RWPE1 (cell line): ENCODE data around the gene SYNJ2BP.

Experiments
- CTCF ChIA-PET: fragments of 350-600 bp; sonication (Branson Sonifier 250); formaldehyde crosslinking; extraction: SDS; loops from one replicate; lab custom pipeline; 2021; lab: Yijun Ruan, JAX
- POLR2A ChIA-PET: fragments of 400-600 bp; formaldehyde crosslinking; extraction: SDS; loops from one replicate; lab custom pipeline; 2020; ENCODE audit warnings: antibody characterized with exemption; ENCODE audit not compliant: low non-redundant PET; lab: Yijun Ruan, JAX
- DNase-seq: peaks from one replicate; pipeline ENCODE4 v3.0.0; 2012; ENCODE audit warnings: low spot score
- H3K27ac ChIP-seq: fragments of 450-650 bp; 2 replicates; pipeline ENCODE4 v1.5.1; 2017
- TF ChIP-seq, protein P1 (sequence below): fragments of 450-650 bp; conservative IDR thresholded peaks from 2 replicates; pipeline ENCODE4 v1.5.1; 2017; ENCODE audit warnings: low read depth, mild to moderate bottlenecking

Gene SYNJ2BP, protein sequence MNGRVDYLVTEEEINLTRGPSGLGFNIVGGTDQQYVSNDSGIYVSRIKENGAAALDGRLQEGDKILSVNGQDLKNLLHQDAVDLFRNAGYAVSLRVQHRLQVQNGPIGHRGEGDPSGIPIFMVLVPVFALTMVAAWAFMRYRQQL

DNA sequence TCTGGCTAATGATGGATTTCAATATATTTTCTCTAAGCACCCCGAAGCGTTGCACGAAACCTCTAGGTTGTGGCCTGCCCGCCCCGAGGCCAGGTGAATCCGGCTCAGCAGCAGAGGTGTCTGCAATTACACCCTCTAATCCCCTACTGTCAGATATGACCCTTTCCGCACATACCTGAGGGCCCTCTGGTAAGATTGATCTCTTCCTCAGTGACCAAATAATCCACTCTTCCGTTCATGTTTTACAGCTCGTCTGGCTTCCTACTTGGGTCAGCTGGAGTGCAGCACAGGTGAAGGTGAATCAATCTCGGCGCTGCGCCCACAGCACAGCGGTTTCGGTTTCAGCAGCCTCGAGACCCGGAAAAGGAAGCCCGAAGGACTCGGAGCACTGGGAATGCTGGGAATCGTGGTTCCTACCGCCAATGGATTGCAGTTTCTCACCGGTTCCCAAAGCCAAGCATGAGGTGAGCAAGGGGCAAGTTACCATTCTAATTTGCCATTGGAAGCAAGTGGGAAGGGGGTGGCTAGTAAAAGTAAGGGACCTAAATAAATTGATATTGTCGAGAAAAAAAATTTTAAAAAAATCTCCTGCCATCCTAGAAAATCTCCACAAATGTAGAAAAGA lies at the start of gene SYNJ2BP:
Gene SYNJ2BP (minus strand): TSS at position 366 of the 625 bp plus-strand sequence. CDS start 127 bp downstream, at position 239.
- peak; percentile 92 for DNase-seq
- TF ChIP-seq, protein P1, sequence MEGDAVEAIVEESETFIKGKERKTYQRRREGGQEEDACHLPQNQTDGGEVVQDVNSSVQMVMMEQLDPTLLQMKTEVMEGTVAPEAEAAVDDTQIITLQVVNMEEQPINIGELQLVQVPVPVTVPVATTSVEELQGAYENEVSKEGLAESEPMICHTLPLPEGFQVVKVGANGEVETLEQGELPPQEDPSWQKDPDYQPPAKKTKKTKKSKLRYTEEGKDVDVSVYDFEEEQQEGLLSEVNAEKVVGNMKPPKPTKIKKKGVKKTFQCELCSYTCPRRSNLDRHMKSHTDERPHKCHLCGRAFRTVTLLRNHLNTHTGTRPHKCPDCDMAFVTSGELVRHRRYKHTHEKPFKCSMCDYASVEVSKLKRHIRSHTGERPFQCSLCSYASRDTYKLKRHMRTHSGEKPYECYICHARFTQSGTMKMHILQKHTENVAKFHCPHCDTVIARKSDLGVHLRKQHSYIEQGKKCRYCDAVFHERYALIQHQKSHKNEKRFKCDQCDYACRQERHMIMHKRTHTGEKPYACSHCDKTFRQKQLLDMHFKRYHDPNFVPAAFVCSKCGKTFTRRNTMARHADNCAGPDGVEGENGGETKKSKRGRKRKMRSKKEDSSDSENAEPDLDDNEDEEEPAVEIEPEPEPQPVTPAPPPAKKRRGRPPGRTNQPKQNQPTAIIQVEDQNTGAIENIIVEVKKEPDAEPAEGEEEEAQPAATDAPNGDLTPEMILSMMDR = no peak
- POLR2A ChIA-PET = no interaction called here
- CTCF ChIA-PET = interaction anchor here (0.7 kb wide), 1 partner anchor 442 kb away, joined by 3 read pairs; no protein-coding TSS in a partner anchor
- peak within 1 kb of the TSS; percentile 69 for H3K27ac ChIP-seq

DNA sequence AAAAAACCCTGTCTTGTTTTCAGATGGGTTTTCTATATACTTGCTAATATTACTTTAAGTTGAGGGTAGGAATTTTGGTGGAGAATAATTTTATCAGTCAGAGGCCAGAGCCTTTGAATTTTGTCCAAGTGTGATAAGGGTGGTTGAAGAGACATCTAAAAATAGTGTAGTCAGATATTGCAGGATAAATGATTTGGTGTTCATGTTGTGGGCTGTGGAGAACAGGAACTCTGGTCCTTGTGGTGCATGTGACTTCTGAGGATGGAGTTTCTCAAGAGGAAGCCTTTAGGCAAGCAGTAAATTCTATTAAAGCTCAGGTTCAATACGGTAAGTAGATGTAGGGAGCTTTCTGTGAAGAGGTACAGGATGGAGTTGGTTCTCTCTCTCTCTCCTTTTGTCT lies 37.8 kb upstream of the SYNJ2BP start:
- POLR2A ChIA-PET = no interaction called here
- H3K27ac ChIP-seq = no peak overlapping the region
- DNase-seq = no peak
- TF ChIP-seq, protein P1 = no peak
- CTCF ChIA-PET = no interaction called here

DNA sequence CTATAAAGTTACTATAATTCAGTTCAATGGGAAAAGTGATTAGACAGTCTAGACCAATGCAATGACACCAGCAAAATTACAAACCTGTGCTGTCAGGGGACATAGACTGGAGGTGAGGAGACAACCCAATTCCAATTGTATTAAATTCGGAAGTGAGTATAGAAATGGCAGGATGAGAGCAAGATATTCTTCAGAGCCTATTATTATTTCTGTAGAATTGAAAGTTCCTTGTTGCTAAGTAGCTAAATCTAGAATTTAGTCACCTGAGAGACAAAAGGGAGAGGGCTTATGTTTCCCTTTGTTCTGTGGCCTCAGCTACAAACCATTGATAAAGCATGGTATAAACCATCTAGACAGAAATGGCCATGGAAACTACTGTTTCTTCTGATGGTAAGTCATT lies 35.0 kb upstream of the SYNJ2BP start, which contains the start of gene ADAM21:
Gene ADAM21 (plus strand): TSS at position 301 of the 400 bp plus-strand sequence. CDS start 5,326 bp downstream, outside the sequence.
- POLR2A ChIA-PET = no interaction called here

DNA sequence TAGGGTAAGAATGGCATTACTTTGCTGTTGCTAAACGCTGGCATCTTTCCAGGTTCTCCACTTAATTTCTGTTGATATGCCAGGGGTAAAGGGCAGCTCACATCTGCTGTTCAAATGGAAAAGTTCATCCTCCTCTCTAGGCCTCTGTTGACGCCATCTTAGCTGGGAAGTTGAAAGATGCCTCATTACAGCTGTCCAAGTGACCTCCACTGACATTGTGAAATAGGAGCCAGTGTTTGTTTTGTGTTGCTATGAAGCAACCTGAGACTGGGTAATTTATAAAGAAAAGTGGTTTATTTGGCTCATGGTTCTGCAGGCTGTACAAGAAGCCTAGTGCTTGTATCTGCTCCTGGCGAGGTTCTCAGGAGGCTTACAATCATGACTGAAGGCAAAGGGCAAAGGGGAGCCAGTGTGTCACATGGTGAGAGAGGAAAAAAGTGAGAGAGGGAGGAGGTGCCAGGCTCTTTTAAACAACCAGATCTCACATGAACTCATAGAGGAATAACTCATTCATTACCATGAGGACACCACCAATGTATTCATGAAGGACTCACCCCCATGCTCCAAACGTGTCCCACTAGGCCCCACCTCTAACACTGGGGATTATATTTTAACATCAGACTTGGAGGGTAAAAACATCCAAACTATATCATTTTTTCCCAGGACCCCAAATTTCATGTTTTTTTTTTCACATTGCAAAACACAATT lies 31.9 kb upstream of the SYNJ2BP start:
- DNase-seq = no peak
- ChIA-PET CTCF (no interaction called here), POLR2A (no interaction called here)
- TF ChIP-seq, protein P1 = no peak
- H3K27ac ChIP-seq = no peak overlapping the region

More for the DNA sequence above, 35.0 kb upstream of the SYNJ2BP start, which contains the start of gene ADAM21:
- DNase-seq = no peak
- CTCF ChIA-PET = no interaction called here
- TF ChIP-seq, protein P1 = no peak
- H3K27ac ChIP-seq = no peak within 1 kb of the TSS

DNA sequence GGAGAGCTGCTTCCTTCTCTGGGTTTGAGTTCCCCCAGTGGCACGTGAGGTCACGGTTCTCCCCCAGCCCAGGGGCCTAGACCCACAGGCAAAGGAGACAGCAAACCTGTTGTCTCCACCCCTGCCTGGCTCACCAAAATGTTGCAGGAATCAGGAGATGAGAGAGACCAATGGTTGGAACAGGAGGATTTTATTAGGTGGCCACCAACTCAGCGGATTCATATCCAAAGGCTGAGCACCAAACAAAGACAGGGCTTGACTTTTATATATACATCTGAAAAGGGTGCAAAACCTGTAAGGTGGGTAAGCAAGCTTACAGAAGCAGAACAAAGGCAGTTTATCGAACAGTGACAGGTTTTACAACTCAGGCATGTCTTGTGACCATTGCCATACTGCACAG lies 25.9 kb upstream of the SYNJ2BP start:
- DNase-seq = no peak
- CTCF ChIA-PET = no interaction called here
- H3K27ac ChIP-seq = no peak overlapping the region
- TF ChIP-seq, protein P1 = no peak
- POLR2A ChIA-PET = no interaction called here

DNA sequence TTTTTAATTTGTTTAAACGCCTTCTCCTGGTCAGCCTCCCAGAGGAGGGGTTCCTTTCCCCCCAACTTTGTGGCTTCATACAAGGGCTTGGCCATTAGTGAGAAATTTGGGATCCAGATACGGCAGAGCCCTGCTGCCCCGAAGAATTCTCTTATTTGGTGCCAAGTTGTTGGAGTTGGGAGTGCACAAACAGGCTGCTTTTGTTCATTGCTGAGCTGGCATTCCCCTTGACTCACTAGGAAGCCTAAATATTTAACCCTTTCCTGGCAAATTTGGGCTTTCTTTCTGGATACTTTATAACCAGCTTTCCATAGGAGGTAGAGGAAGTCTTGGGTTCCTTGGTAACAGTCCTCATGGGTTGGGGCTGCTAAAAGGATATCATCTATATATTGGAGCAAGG lies 24.8 kb upstream of the SYNJ2BP start:
- POLR2A ChIA-PET = no interaction called here
- no peak overlapping the region for H3K27ac ChIP-seq
- CTCF ChIA-PET = no interaction called here
- TF ChIP-seq, protein P1 = no peak
- no peak for DNase-seq
